H1 (cell line): ENCODE measurements around the gene GGA1. TPM values are rescaled to one million over a fixed set of nuclear protein-coding genes. Genes with fewer than 3 reads are reported as not detected.
A peak's percentile ranks its signal among the peaks of the same experiment; 100 is the strongest.

ENCODE experiments used
- CTCF ChIA-PET: fragments of 300-600 bp; sonication (Branson Sonifier 250); formaldehyde crosslinking; loops from one replicate; lab custom pipeline; 2021; ENCODE audit not compliant: partially characterized antibody; lab: Charles Lee
- POLR2A ChIA-PET: fragments of 300-600 bp; sonication (Branson Sonifier 250); formaldehyde crosslinking; loops from one replicate; lab custom pipeline; 2021; ENCODE audit warnings: inconsistent platforms; ENCODE audit not compliant: partially characterized antibody; lab: Charles Lee
- DNase-seq, 2 experiments: peaks; one replicate each; pipeline versions ENCODE4 v3.0.0 to v3.0.0-alpha.2; 2010 to 2022; ENCODE audit warnings: low spot score in 2 of 2, low read depth in 1 of 2, mixed read lengths in 1 of 2
- FAIRE-seq: peaks from 2 replicates; lab custom pipeline; 2011; peaks lifted over from hg19 to GRCh38; lab: Jason Lieb, UNC
- H2AFZ ChIP-seq: 2 replicates; pipeline ENCODE4 v1.8.1; 2012; ENCODE audit warnings: low read length, inconsistent platforms
- H2AK5ac ChIP-seq: 2 replicates; pipeline ENCODE4 v1.6.1; 2013; ENCODE audit warnings: low read depth, low read length
- H2BK120ac ChIP-seq: replicated peaks from 2 replicates; pipeline ENCODE3; 2013; ENCODE audit warnings: low read depth, low read length, inconsistent platforms
- H2BK12ac ChIP-seq: 2 replicates; pipeline ENCODE4 v1.6.1; 2013; ENCODE audit warnings: low read depth, low read length
- H2BK15ac ChIP-seq: 2 replicates; pipeline ENCODE4 v1.6.1; 2013; ENCODE audit warnings: low read length
- H2BK20ac ChIP-seq: 2 replicates; pipeline ENCODE4 v1.6.1; 2013; ENCODE audit warnings: low read length
- H2BK5ac ChIP-seq: 2 replicates; pipeline ENCODE4 v1.6.1; 2013; ENCODE audit warnings: low read depth, low read length
- H3K14ac ChIP-seq: 2 replicates; pipeline ENCODE4 v1.6.1; 2013; ENCODE audit warnings: inconsistent platforms; ENCODE audit not compliant: insufficient read length
- H3K18ac ChIP-seq: 2 replicates; pipeline ENCODE4 v1.6.1; 2013; ENCODE audit warnings: low read length; ENCODE audit errors: extremely low read depth
- H3K23ac ChIP-seq: 2 replicates; pipeline ENCODE4 v1.6.1; 2013; ENCODE audit warnings: inconsistent platforms; ENCODE audit not compliant: insufficient read length
- H3K23me2 ChIP-seq: 2 replicates; pipeline ENCODE4 v1.6.1; 2013; ENCODE audit warnings: low read depth, low read length
- H3K27ac ChIP-seq: 2 replicates; pipeline ENCODE4 v1.6.1; 2011; ENCODE audit warnings: low read depth, low read length, inconsistent platforms
- H3K27me3 ChIP-seq, 4 experiments: replicated peaks in 1 of 4; 1 replicate in 1 of 4; 2 replicates in 3 of 4; pipeline versions ENCODE4 v1.6.1 to v1.8.1; 2011 to 2013; ENCODE audit warnings: low read length in 3 of 4, mild to moderate bottlenecking in 3 of 4, inconsistent platforms in 2 of 4, mixed read lengths in 2 of 4, moderate library complexity in 1 of 4; ENCODE audit not compliant: control insufficient read depth in 3 of 4, insufficient read depth in 3 of 4; ENCODE audit errors: extremely low read depth in 1 of 4
- H3K36me3 ChIP-seq, 4 experiments: 2 replicates each; pipeline versions ENCODE4 v1.6.1 to v1.8.1; 2011 to 2013; ENCODE audit warnings: mild to moderate bottlenecking in 4 of 4, low read length in 3 of 4, moderate library complexity in 2 of 4, control low read depth in 1 of 4, inconsistent platforms in 1 of 4; ENCODE audit not compliant: insufficient read depth in 4 of 4, control insufficient read depth in 2 of 4
- H3K4ac ChIP-seq: replicated peaks from 2 replicates; pipeline ENCODE3; 2013; ENCODE audit warnings: low read length, low read depth, mixed read lengths, inconsistent platforms; ENCODE audit not compliant: insufficient read length
- H3K4me1 ChIP-seq, 4 experiments: replicated peaks in 1 of 4; 1 replicate in 1 of 4; 2 replicates in 3 of 4; pipeline versions ENCODE4 v1.6.1 to v1.8.1; 2011 to 2013; ENCODE audit warnings: low read length in 3 of 4, inconsistent platforms in 2 of 4, mixed read lengths in 1 of 4; ENCODE audit not compliant: insufficient read depth in 4 of 4, control insufficient read depth in 3 of 4
- H3K4me2 ChIP-seq, 2 experiments: 2 replicates each; pipeline versions ENCODE4 v1.6.1 to v1.8.1; 2011 to 2013; ENCODE audit warnings: low read depth in 2 of 2, low read length in 2 of 2, control low read depth in 1 of 2, inconsistent platforms in 1 of 2, mild to moderate bottlenecking in 1 of 2; ENCODE audit not compliant: insufficient read depth in 1 of 2
- H3K4me3 ChIP-seq, 4 experiments: fragments of 200-600, 300-600 bp in 1 of 4; sonication (generic), shearing (Covaris generic), sonication (Bioruptor Twin) in 1 of 4; 2 replicates each; pipeline versions ENCODE4 v1.5.1 to v1.8.1; 2011 to 2016; ENCODE audit warnings: low read length in 4 of 4, low read depth in 3 of 4, control low read depth in 2 of 4, inconsistent platforms in 2 of 4, mild to moderate bottlenecking in 2 of 4, mixed read lengths in 1 of 4, moderate library complexity in 1 of 4; ENCODE audit not compliant: insufficient read depth in 2 of 4; ENCODE audit errors: extremely low read depth in 1 of 4
- H3K56ac ChIP-seq: replicated peaks from 2 replicates; pipeline ENCODE3; 2013; ENCODE audit warnings: low read depth, mild to moderate bottlenecking, mixed read lengths, low read length, inconsistent platforms; ENCODE audit not compliant: insufficient read length
- H3K79me1 ChIP-seq: 2 replicates; pipeline ENCODE4 v1.6.1; 2013; ENCODE audit warnings: low read depth, low read length, control low read depth
- H3K79me2 ChIP-seq, 2 experiments: 2 replicates each; pipeline versions ENCODE4 v1.6.1 to v1.8.1; 2012 to 2013; ENCODE audit warnings: low read length in 2 of 2, mild to moderate bottlenecking in 2 of 2, inconsistent platforms in 1 of 2; ENCODE audit not compliant: insufficient read depth in 2 of 2, control insufficient read depth in 1 of 2
- H3K9ac ChIP-seq, 4 experiments: replicated peaks in 1 of 4; 1 replicate in 1 of 4; 2 replicates in 3 of 4; pipeline versions ENCODE4 v1.6.1 to v1.8.1; 2011 to 2013; ENCODE audit warnings: low read depth in 3 of 4, low read length in 3 of 4, control low read depth in 2 of 4, mild to moderate bottlenecking in 2 of 4, moderate library complexity in 2 of 4, inconsistent platforms in 1 of 4; ENCODE audit errors: extremely low read depth in 1 of 4
- H3K9me3 ChIP-seq, 2 experiments: 2 replicates each; pipeline versions ENCODE4 v1.6.1 to v1.8.1; 2012 to 2013; ENCODE audit warnings: mild to moderate bottlenecking in 2 of 2, moderate library complexity in 2 of 2, control low read depth in 1 of 2, inconsistent platforms in 1 of 2, low read depth in 1 of 2, low read length in 1 of 2, mixed read lengths in 1 of 2; ENCODE audit not compliant: insufficient read depth in 2 of 2
- H4K20me1 ChIP-seq, 2 experiments: replicated peaks in 1 of 2; 2 replicates each; pipeline versions ENCODE3 to v1.8.1; 2011 to 2013; ENCODE audit warnings: inconsistent platforms in 2 of 2, low read length in 2 of 2, mild to moderate bottlenecking in 1 of 2; ENCODE audit not compliant: insufficient read depth in 2 of 2, control insufficient read depth in 1 of 2
- H4K5ac ChIP-seq: 2 replicates; pipeline ENCODE4 v1.6.1; 2013; ENCODE audit warnings: low read length, low read depth, mixed read lengths, inconsistent platforms; ENCODE audit not compliant: insufficient read length
- H4K8ac ChIP-seq: 2 replicates; pipeline ENCODE4 v1.8.0; 2013; ENCODE audit warnings: mild to moderate bottlenecking, moderate library complexity, low read length, inconsistent platforms; ENCODE audit not compliant: insufficient read depth; ENCODE audit errors: extremely low read depth
- H4K91ac ChIP-seq: replicated peaks from 2 replicates; pipeline ENCODE3; 2013; ENCODE audit warnings: low read length, mixed read lengths, inconsistent platforms; ENCODE audit not compliant: insufficient read length
- E2F6 ChIP-seq: IDR thresholded peaks from 2 replicates; pipeline ENCODE4 v1.6.1; 2012; ENCODE audit warnings: inconsistent platforms
- EP300 ChIP-seq, 2 experiments: IDR thresholded peaks; 1 replicate in 1 of 2; 2 replicates in 1 of 2; pipeline ENCODE4 v1.6.1; 2011 to 2012; ENCODE audit warnings: low read depth in 2 of 2, low read length in 2 of 2, mild to moderate bottlenecking in 2 of 2, borderline replicate concordance in 1 of 2, inconsistent platforms in 1 of 2, moderate library complexity in 1 of 2
- FOSL1 ChIP-seq: IDR thresholded peaks from 2 replicates; pipeline ENCODE4 v1.6.1; 2011; ENCODE audit warnings: mild to moderate bottlenecking, low read depth, low read length, moderate library complexity; ENCODE audit not compliant: insufficient read depth
- POLR2A ChIP-seq, 2 experiments: IDR thresholded peaks; 1 replicate in 1 of 2; 2 replicates in 1 of 2; pipeline ENCODE4 v1.6.1; 2011; ENCODE audit warnings: low read depth in 2 of 2, low read length in 2 of 2, mild to moderate bottlenecking in 2 of 2; ENCODE audit errors: control extremely low read depth in 1 of 2
- RBBP5 ChIP-seq: IDR thresholded peaks from 2 replicates; pipeline ENCODE4 v1.7.1; 2012; ENCODE audit warnings: low read depth, mild to moderate bottlenecking, inconsistent platforms, low read length, moderate library complexity, borderline replicate concordance
- SIN3A ChIP-seq, 2 experiments: IDR thresholded peaks in 1 of 2; conservative IDR thresholded peaks in 1 of 2; 2 replicates each; pipeline ENCODE4 v1.6.1; 2011 to 2012; ENCODE audit warnings: low read length in 2 of 2, improper control_type of control experiment in 1 of 2, low read depth in 1 of 2, mild to moderate bottlenecking in 1 of 2
- SIX5 ChIP-seq: IDR thresholded peaks from 2 replicates; pipeline ENCODE4 v1.6.1; 2011; ENCODE audit warnings: mild to moderate bottlenecking, low read depth, low read length
- TBP ChIP-seq: IDR thresholded peaks from 2 replicates; pipeline ENCODE4 v1.6.1; 2011; ENCODE audit warnings: low read depth, low read length, improper control_type of control experiment
- TEAD4 ChIP-seq: IDR thresholded peaks from 2 replicates; pipeline ENCODE4 v1.6.1; 2012; ENCODE audit warnings: low read depth, low read length, inconsistent platforms, mixed read lengths
- WGBS, 2 experiments: shearing (Covaris generic) in 1 of 2; methylation state at CpG; one replicate each; pipeline versions ENCODE4 v1.1.6 to v1.1.7; 2013 to 2015; ENCODE audit warnings: low lambda C conversion rate in 2 of 2, mixed read lengths in 2 of 2, inconsistent platforms in 1 of 2, low coverage in 1 of 2, missing lambda C conversion rate in 1 of 2; ENCODE audit not compliant: insufficient replicate concordance in 2 of 2, insufficient coverage in 1 of 2, insufficient read length in 1 of 2; ENCODE audit errors: extremely low coverage in 1 of 2, missing lambda C conversion rate in 1 of 2; 5-methylcytosine and 5-hydroxymethylcytosine counted together
- polyA plus RNA-seq, 7 experiments: library from polyadenylated mRNA; depleted of rRNA in 3 of 7; stranded (reverse) in 5 of 7; unstranded in 2 of 7; fragments of >200 nt in 5 of 7; fragments of 200-250 nt in 2 of 7; gene quantifications; 1 replicate in 5 of 7; 2 replicates in 1 of 7; 4 replicates in 1 of 7; pipeline versions ENCODE4 v1.2.1 to v1.2.3, GENCODE V29; 2011 to 2013; ENCODE audit warnings: missing spikeins in 2 of 7, mixed read lengths in 2 of 7
- total RNA-seq: library from RNA; stranded (reverse); fragmentation: NEBNext Ultra II Directional; extraction: Animal tissue kit (Norgen Biotek cat#: 25700); gene quantifications from 2 replicates; pipeline ENCODE4 v1.2.1, GENCODE V29; 2021

The GGA1 gene
- total and polyA plus RNA-seq, 2 of the 8 experiments (the other 6 are each of a cell fraction or from before 2014, with no cell fraction given): 49.3 to 57.2 TPM

GRCh38 chr22:37674951-37675929, 66.6 kb downstream of the GGA1 start, which contains the start of gene LGALS1:
Gene LGALS1, plus strand, starts transcription at chr22:37675636. Its CDS starts 67 bp downstream, at chr22:37675703.
- H2BK20ac ChIP-seq: peak within 1 kb of the TSS; percentile 72; the same call in 1 of the 2 replicates
- WGBS, 2 experiments: 79% methylated on average over 30 of the region's 34 CpGs; no CpG with 5 or more reads in 1 of the 2 experiments
- peak within 1 kb of the TSS; percentile 7 for H4K5ac ChIP-seq
- DNase-seq (peak in 1 of 2 experiments; percentile 73), FAIRE-seq (no peak)
- H3K27me3 ChIP-seq: peaks cover 0 to 2% (median 0%) of the 10 kb centered on the region in 4 experiments; a peak in 1 of 7 replicates
- H2AK5ac ChIP-seq: no peak within 1 kb of the TSS
- H3K9ac ChIP-seq: no peak within 1 kb of the TSS
- ChIA-PET CTCF (interaction anchor here (0.7 to 16.3 kb wide), 11 partner anchors 11 to 712 kb away, joined by 3 to 261 read pairs (median 3); partner anchors contain the start of genes PDXP, SH3BP1 and TRIOBP), POLR2A (interaction anchor here (1.0 to 2.2 kb wide), 10 partner anchors 8 to 129 kb away, joined by 3 to 13 read pairs (median 4); partner anchors contain the start of genes GGA1, NOL12 and PDXP)
- H3K4me1 ChIP-seq: peaks cover 0 to 19% (median 13%) of the 10 kb centered on the region in 4 experiments; a peak in 6 of 7 replicates
- no peaks in the 10 kb centered on the region for H3K9me3 ChIP-seq
- no peak within 1 kb of the TSS for H3K56ac ChIP-seq
- H3K4me3 ChIP-seq: peak within 1 kb of the TSS in 2 of 4 experiments; percentile 28 to 63; a peak in 3 of 8 replicates
- peak within 1 kb of the TSS; percentile 61; the same call in 1 of the 2 replicates for H2BK15ac ChIP-seq
- peak within 1 kb of the TSS; percentile 45 for H4K8ac ChIP-seq
- H3K14ac ChIP-seq: no peak within 1 kb of the TSS
- H3K79me1 ChIP-seq: no peaks in the 10 kb centered on the region
- H3K23ac ChIP-seq: no peak within 1 kb of the TSS
- H3K27ac ChIP-seq: no peak within 1 kb of the TSS
- peak within 1 kb of the TSS; percentile 7 for H3K4ac ChIP-seq
- H3K23me2 ChIP-seq: peaks cover 2% of the 10 kb centered on the region; the same call in 1 of the 2 replicates
- H2BK120ac ChIP-seq: peak within 1 kb of the TSS; percentile 85
- H4K20me1 ChIP-seq: peaks cover 0 to 2% of the 10 kb centered on the region in 2 experiments
- peak within 1 kb of the TSS; percentile 2; the same call in 1 of the 2 replicates for H2BK5ac ChIP-seq
- peak within 1 kb of the TSS; percentile 56; the same call in 1 of the 2 replicates for H3K18ac ChIP-seq
- no peak within 1 kb of the TSS for H2AFZ ChIP-seq
- peak within 1 kb of the TSS; percentile 55 for H4K91ac ChIP-seq
- 0 out of 2 replicates have a peak within 1 kb of the TSS, but pooled peaks have one; percentile 55 for H2BK12ac ChIP-seq
- H3K79me2 ChIP-seq: no peaks in the 10 kb centered on the region
- H3K36me3 ChIP-seq: no peaks in the 10 kb centered on the region
- H3K4me2 ChIP-seq: peak within 1 kb of the TSS; percentile 63 to 78
- TF ChIP-seq POLR2A (IDR thresholded peaks at IDR 0.05; ENCODE audit: control extremely low read depth in 1 of 2, low read depth in 2 of 2, low read length in 2 of 2) (no peak), RBBP5 (no peak), SIX5 (no peak), TEAD4 (peak; percentile 21; the same call in 1 of the 2 replicates), TBP (peak; percentile 51; the same call in 1 of the 2 replicates), E2F6 (peak; percentile 56; the same call in 1 of the 2 replicates), SIN3A (conservative IDR thresholded peaks at IDR 0.05 in 1 of 2, IDR thresholded peaks at IDR 0.05 in 1 of 2; ENCODE audit: low read depth in 1 of 2, low read length in 2 of 2) (no peak), EP300 (IDR thresholded peaks at IDR 0.05; ENCODE audit: borderline replicate concordance in 1 of 2, low read depth in 2 of 2, low read length in 2 of 2) (no peak), FOSL1 (no peak)
